Activated CD4-positive, alpha-beta T cell treated with anti-CD3 and anti-CD28 coated beads, Interleukin-10, Interleukin-2, amounts not matched to agents 100 ng/mL and 50 ng/mL, durations not matched to agents 16 hours and 8 hours (primary cell): Measurements from ENCODE around the gene ADGRB3.

ENCODE experiments used
- DNase-seq: peaks from one replicate; pipeline ENCODE4 v3.0.0-alpha.2; 2020

Gene ADGRB3

GRCh38 chr6:68634726-68635411 is at the start of gene ADGRB3:
Gene ADGRB3 (plus strand): TSS chr6:68635282. CDS start chr6:68638676, 3,394 bp downstream.
- DNase-seq: peak; percentile 31

GRCh38 chr6:68593558-68593957 is 41.5 kb upstream of the ADGRB3 start:
- DNase-seq: no peak

- no peak for DNase-seq
These were observed 37.4 kb upstream of the ADGRB3 start for GRCh38 chr6:68597642-68598041.

GRCh38 chr6:68615938-68616337 is 19.1 kb upstream of the ADGRB3 start:
- DNase-seq: no peak

- no peak for DNase-seq
These were observed 9.1 kb upstream of the ADGRB3 start for GRCh38 chr6:68625998-68626397.

- no peak for DNase-seq
These were observed 6.9 kb upstream of the ADGRB3 start for GRCh38 chr6:68628161-68628560.

GRCh38 chr6:68632734-68633133 is 2.3 kb upstream of the ADGRB3 start:
- DNase-seq: no peak

GRCh38 chr6:68633281-68633971 is 1.7 kb upstream of the ADGRB3 start:
- DNase-seq: no peak

GRCh38 chr6:68633972-68634725 is 933 bp upstream of the ADGRB3 start:
- no peak for DNase-seq

- DNase-seq: no peak
These were observed 277 bp downstream of the ADGRB3 start for GRCh38 chr6:68635412-68635705.

GRCh38 chr6:68635706-68636513 is 828 bp downstream of the ADGRB3 start:
- no peak for DNase-seq

- no peak for DNase-seq
These were observed 1.6 kb downstream of the ADGRB3 start for GRCh38 chr6:68636666-68637065.

GRCh38 chr6:68637071-68637470 is 2.0 kb downstream of the ADGRB3 start:
- no peak for DNase-seq

GRCh38 chr6:68637782-68638181 is 2.7 kb downstream of the ADGRB3 start:
- DNase-seq: no peak

- peak; percentile 18 for DNase-seq
These were observed 3.3 kb downstream of the ADGRB3 start for GRCh38 chr6:68638230-68638900.

- DNase-seq: no peak
These were observed 4.1 kb downstream of the ADGRB3 start for GRCh38 chr6:68639211-68639610.

- no peak for DNase-seq
These were observed 4.9 kb downstream of the ADGRB3 start for GRCh38 chr6:68639826-68640490.

GRCh38 chr6:68640491-68640835 is 5.4 kb downstream of the ADGRB3 start:
- no peak for DNase-seq

- DNase-seq: no peak
These were observed 6.1 kb downstream of the ADGRB3 start for GRCh38 chr6:68641172-68641571.

GRCh38 chr6:68642081-68642480 is 7.0 kb downstream of the ADGRB3 start:
- DNase-seq: no peak

GRCh38 chr6:68642977-68643376 is 7.9 kb downstream of the ADGRB3 start:
- DNase-seq: no peak

- no peak for DNase-seq
These were observed 14.6 kb downstream of the ADGRB3 start for GRCh38 chr6:68649669-68650068.
